GM13977 (cell line): ENCODE measurements around the gene LBR.

ENCODE experiments used
- DNase-seq: peaks from one replicate; pipeline ENCODE4 v3.0.0; 2012; ENCODE audit warnings: low spot score
- CTCF ChIP-seq: IDR thresholded peaks from 2 replicates; pipeline ENCODE4 v1.5.1; 2012; ENCODE audit warnings: mild to moderate bottlenecking, control low read depth; ENCODE audit not compliant: insufficient read depth; ENCODE audit errors: extremely low read depth, missing control alignments
- in situ Hi-C: fragments of 300-500 bp; cut with MboI; formaldehyde crosslinking; loops from one replicate; pipeline ENCODE4 v1.12.0; 2022; ENCODE audit warnings: low sequenced_read_pairs, low pct_unique_long_range_greater_than_20kb, mixed read lengths, inconsistent platforms; ENCODE audit not compliant: unreplicated experiment

LBR gene

GRCh38 chr1:225454733-225455132 lies 26.9 kb upstream of the LBR start:
- TF ChIP-seq CTCF: no peak
- DNase-seq: no peak
- in situ Hi-C loops: no loop called here

DNA sequence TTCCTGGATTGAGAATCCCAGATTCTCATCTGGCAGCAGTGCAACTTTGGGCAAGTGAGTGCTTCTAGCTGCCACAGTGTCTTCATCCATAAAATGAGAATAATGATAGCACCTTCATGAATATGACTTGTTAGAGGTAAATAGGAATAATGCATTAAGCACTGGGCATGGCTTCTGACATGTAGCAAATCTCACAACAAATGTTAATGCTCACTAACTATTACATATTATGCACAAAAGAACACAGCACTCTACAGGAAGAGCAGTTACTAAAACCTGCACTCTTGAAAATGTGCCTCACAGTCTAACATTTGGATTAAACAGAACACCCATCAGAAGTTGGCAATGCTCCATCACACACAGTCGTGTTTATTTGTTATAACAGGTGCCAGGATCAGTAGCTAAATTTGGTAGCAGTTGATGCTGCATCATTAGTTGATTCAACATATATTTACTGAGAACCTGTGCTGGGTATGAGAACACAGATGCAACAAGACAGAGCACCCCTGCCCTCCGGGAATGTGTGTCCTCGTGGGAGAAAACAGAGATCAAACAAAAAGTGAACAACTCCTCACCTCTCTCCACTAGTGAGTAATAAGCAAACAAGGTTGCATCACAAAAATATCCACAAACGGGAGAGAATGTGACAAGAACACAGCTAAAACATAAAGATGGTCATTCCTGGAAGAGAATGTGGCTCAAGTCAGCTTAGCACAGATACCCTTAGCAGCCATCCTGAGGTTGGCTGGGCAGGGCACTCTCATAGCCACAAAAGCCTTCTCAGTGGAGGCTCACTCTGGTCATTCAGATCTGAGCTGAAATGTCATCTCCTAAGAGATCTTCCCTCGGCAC lies 26.2 kb upstream of the LBR start:
- in situ Hi-C loops: no loop called here
- TF ChIP-seq CTCF: no peak
- no peak for DNase-seq

GRCh38 chr1:225451840-225452515 lies 24.1 kb upstream of the LBR start:
- in situ Hi-C loops: no loop called here
- DNase-seq: no peak
- no peak for TF ChIP-seq CTCF

GRCh38 chr1:225451340-225451739 lies 23.5 kb upstream of the LBR start:
- TF ChIP-seq CTCF: no peak
- DNase-seq: no peak
- in situ Hi-C loops: no loop called here

- no peak for TF ChIP-seq CTCF
- in situ Hi-C loops: no loop called here
- DNase-seq: no peak
Measured at GRCh38 chr1:225450491-225451191, 22.8 kb upstream of the LBR start.

- no peak for DNase-seq
- TF ChIP-seq CTCF: no peak
- in situ Hi-C loops: no loop called here
Measured at GRCh38 chr1:225449774-225450173, 21.9 kb upstream of the LBR start.
